Mucosa of stomach (tissue), 1 donor: ENCODE results near the gene LRRC58.
"Not testable (repeated sequence)": the region's sequence is repeated elsewhere in the genome, so short reads cannot be mapped to it uniquely, and the experiment has no call there.

ENCODE experiments used
- H3K27me3 ChIP-seq: one replicate; pipeline ENCODE4 v1.7.0; 2013; ENCODE audit warnings: mild to moderate bottlenecking, low read length; ENCODE audit not compliant: control insufficient read depth, insufficient read depth
- H3K36me3 ChIP-seq: one replicate; pipeline ENCODE4 v1.7.0; 2013; ENCODE audit warnings: low read length; ENCODE audit not compliant: control insufficient read depth, insufficient read depth
- H3K4me1 ChIP-seq: one replicate; pipeline ENCODE4 v1.7.0; 2013; ENCODE audit warnings: mild to moderate bottlenecking, low read length; ENCODE audit not compliant: control insufficient read depth, insufficient read depth
- H3K4me3 ChIP-seq: one replicate; pipeline ENCODE4 v1.7.0; 2013; ENCODE audit warnings: low read length
- H3K9ac ChIP-seq: one replicate; pipeline ENCODE4 v1.7.0; 2013; ENCODE audit warnings: mild to moderate bottlenecking, low read length, moderate library complexity
- H3K9me3 ChIP-seq: one replicate; pipeline ENCODE4 v1.7.0; 2013; ENCODE audit warnings: mild to moderate bottlenecking, low read length, moderate library complexity; ENCODE audit not compliant: control insufficient read depth
- donor health status: Pancreatic carcinoma.

The LRRC58 gene

GRCh38 chr3:120291552-120291951, 57.6 kb downstream of the LRRC58 start:
- H3K9me3 ChIP-seq, H3K27me3 ChIP-seq, H3K4me1 ChIP-seq, H3K36me3 ChIP-seq, H3K9ac ChIP-seq, H3K4me3 ChIP-seq: not testable (repeated sequence)

GRCh38 chr3:120289636-120290035, 59.5 kb downstream of the LRRC58 start:
- no peaks in the 10 kb centered on the region for H3K9me3 ChIP-seq
- no peak overlapping the region for H3K9ac ChIP-seq
- H3K27me3 ChIP-seq: peaks cover 17% of the 10 kb centered on the region

GRCh38 chr3:120286465-120286864, 62.7 kb downstream of the LRRC58 start:
- H3K27me3 ChIP-seq: peaks cover 25% of the 10 kb centered on the region
- H3K4me3 ChIP-seq: no peak overlapping the region
- H3K36me3 ChIP-seq: no peaks in the 10 kb centered on the region
- peaks cover 3% of the 10 kb centered on the region for H3K4me1 ChIP-seq
- no peaks in the 10 kb centered on the region for H3K9me3 ChIP-seq
- H3K9ac ChIP-seq: no peak overlapping the region

More at GRCh38 chr3:120289636-120290035, 59.5 kb downstream of the LRRC58 start:
- Histone ChIP-seq H3K36me3 (no peaks in the 10 kb centered on the region), H3K4me1 (peaks cover 3% of the 10 kb centered on the region), H3K4me3 (no peak overlapping the region)

GRCh38 chr3:120285508-120285841, 63.7 kb downstream of the LRRC58 start:
- no peak overlapping the region for H3K9ac ChIP-seq
- no peak overlapping the region for H3K4me3 ChIP-seq
- no peaks in the 10 kb centered on the region for H3K36me3 ChIP-seq
- peaks cover 3% of the 10 kb centered on the region for H3K4me1 ChIP-seq
- H3K9me3 ChIP-seq: no peaks in the 10 kb centered on the region
- peaks cover 25% of the 10 kb centered on the region for H3K27me3 ChIP-seq

- peak within 1 kb of the TSS; percentile 37 for H3K9ac ChIP-seq
- H3K4me3 ChIP-seq: no peak within 1 kb of the TSS
- no peaks in the 10 kb centered on the region for H3K9me3 ChIP-seq
- H3K4me1 ChIP-seq: peaks cover 3% of the 10 kb centered on the region
- peaks cover 25% of the 10 kb centered on the region for H3K27me3 ChIP-seq
- H3K36me3 ChIP-seq: no peaks in the 10 kb centered on the region
Observed at GRCh38 chr3:120284747-120285507, 64.2 kb downstream of the LRRC58 start, which contains the start of gene GPR156. TSS of gene GPR156 (minus strand) at chr3:120285222. CDS start at chr3:120244098, 41,124 bp downstream.

GRCh38 chr3:120281261-120281660, 67.9 kb downstream of the LRRC58 start:
- H3K9ac ChIP-seq: no peak overlapping the region
- H3K9me3 ChIP-seq: no peaks in the 10 kb centered on the region
- peaks cover 18% of the 10 kb centered on the region for H3K27me3 ChIP-seq
- H3K4me3 ChIP-seq: no peak overlapping the region
- H3K4me1 ChIP-seq: peaks cover 3% of the 10 kb centered on the region
- H3K36me3 ChIP-seq: no peaks in the 10 kb centered on the region

GRCh38 chr3:120280566-120280965, 68.6 kb downstream of the LRRC58 start:
- Histone ChIP-seq H3K4me3 (no peak overlapping the region), H3K4me1 (peaks cover 3% of the 10 kb centered on the region), H3K36me3 (no peaks in the 10 kb centered on the region), H3K9ac (no peak overlapping the region), H3K27me3 (peaks cover 16% of the 10 kb centered on the region), H3K9me3 (no peaks in the 10 kb centered on the region)

GRCh38 chr3:120280026-120280425, 69.1 kb downstream of the LRRC58 start:
- Histone ChIP-seq H3K27me3 (peaks cover 11% of the 10 kb centered on the region), H3K9me3 (no peaks in the 10 kb centered on the region), H3K4me3 (no peak overlapping the region), H3K9ac (no peak overlapping the region), H3K36me3 (no peaks in the 10 kb centered on the region), H3K4me1 (no peaks in the 10 kb centered on the region)

GRCh38 chr3:120276767-120277166, 72.4 kb downstream of the LRRC58 start:
- H3K4me1 ChIP-seq: no peaks in the 10 kb centered on the region
- no peaks in the 10 kb centered on the region for H3K9me3 ChIP-seq
- H3K36me3 ChIP-seq: no peaks in the 10 kb centered on the region
- H3K9ac ChIP-seq: no peak overlapping the region
- no peaks in the 10 kb centered on the region for H3K27me3 ChIP-seq
- H3K4me3 ChIP-seq: no peak overlapping the region

GRCh38 chr3:120275618-120276017, 73.5 kb downstream of the LRRC58 start:
- Histone ChIP-seq H3K36me3 (no peaks in the 10 kb centered on the region), H3K27me3 (no peaks in the 10 kb centered on the region), H3K9me3 (no peaks in the 10 kb centered on the region), H3K9ac (no peak overlapping the region), H3K4me1 (no peaks in the 10 kb centered on the region), H3K4me3 (no peak overlapping the region)

GRCh38 chr3:120274739-120275167, 74.4 kb downstream of the LRRC58 start:
- no peaks in the 10 kb centered on the region for H3K36me3 ChIP-seq
- H3K4me3 ChIP-seq: no peak overlapping the region
- H3K27me3 ChIP-seq: no peaks in the 10 kb centered on the region
- H3K9ac ChIP-seq: no peak overlapping the region
- no peaks in the 10 kb centered on the region for H3K9me3 ChIP-seq
- H3K4me1 ChIP-seq: no peaks in the 10 kb centered on the region
